Stomach smooth muscle (tissue), 2 donors: ENCODE measurements around the gene MOB3B.
"Not testable (repeated sequence)": the region's sequence is repeated elsewhere in the genome, so short reads cannot be mapped to it uniquely, and the experiment has no call there.

ENCODE experiments used
- H3K27ac ChIP-seq: one replicate; pipeline ENCODE4 v1.7.0; 2013; ENCODE audit warnings: mild to moderate bottlenecking, low read length, inconsistent platforms
- H3K27me3 ChIP-seq, 2 donors: one replicate each; pipeline ENCODE4 v1.7.0; 2013; ENCODE audit warnings: low read length in 2 of 2; ENCODE audit not compliant: insufficient read depth in 2 of 2, control insufficient read depth in 1 of 2
- H3K36me3 ChIP-seq, 2 donors: one replicate each; pipeline ENCODE4 v1.7.0; 2013; ENCODE audit warnings: low read length in 2 of 2; ENCODE audit not compliant: control insufficient read depth in 2 of 2, insufficient read depth in 2 of 2
- H3K4me1 ChIP-seq: one replicate; pipeline ENCODE4 v1.7.0; 2013; ENCODE audit warnings: low read length; ENCODE audit not compliant: control insufficient read depth, insufficient read depth
- H3K4me3 ChIP-seq, 2 donors: one replicate each; pipeline ENCODE4 v1.7.0; 2013; ENCODE audit warnings: low read length in 2 of 2
- H3K9ac ChIP-seq, 2 donors: one replicate each; pipeline ENCODE4 v1.7.0; 2013; ENCODE audit warnings: low read length in 2 of 2, mild to moderate bottlenecking in 1 of 2
- H3K9me3 ChIP-seq, 2 donors: one replicate each; pipeline ENCODE4 v1.7.0; 2013; ENCODE audit warnings: low read length in 2 of 2; ENCODE audit not compliant: control insufficient read depth in 2 of 2
- donor health status: healthy.
- donor health status: Pancreatic carcinoma.

MOB3B gene

DNA sequence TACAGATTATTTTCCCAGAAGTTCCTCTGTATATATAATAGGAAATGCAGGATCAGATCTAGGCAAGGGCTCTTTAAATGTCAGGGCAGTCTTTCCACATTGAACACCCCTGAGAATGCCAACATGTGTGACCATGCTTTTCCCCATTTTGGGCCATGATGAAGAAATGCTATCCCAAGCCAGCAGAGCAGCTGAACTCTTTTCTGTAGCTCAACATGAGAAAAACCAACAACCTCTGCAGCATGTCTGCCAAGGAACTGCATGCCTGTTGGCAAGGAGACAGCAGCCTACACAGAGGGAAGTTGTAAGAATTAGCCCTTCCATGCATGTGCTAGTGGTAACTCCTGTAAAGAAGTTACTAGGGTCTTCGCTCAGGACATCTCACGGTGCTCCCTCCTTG, 15.1 kb downstream of the MOB3B start:
- H3K9ac ChIP-seq, result no peak overlapping the region
- H3K4me1 ChIP-seq, result peaks cover 7% of the 10 kb centered on the region
- H3K36me3 ChIP-seq, result no peaks in the 10 kb centered on the region
- H3K9me3 ChIP-seq, result no peaks in the 10 kb centered on the region
- H3K4me3 ChIP-seq, result no peak overlapping the region
- H3K27me3 ChIP-seq, result no peaks in the 10 kb centered on the region
- no peak overlapping the region for H3K27ac ChIP-seq

DNA sequence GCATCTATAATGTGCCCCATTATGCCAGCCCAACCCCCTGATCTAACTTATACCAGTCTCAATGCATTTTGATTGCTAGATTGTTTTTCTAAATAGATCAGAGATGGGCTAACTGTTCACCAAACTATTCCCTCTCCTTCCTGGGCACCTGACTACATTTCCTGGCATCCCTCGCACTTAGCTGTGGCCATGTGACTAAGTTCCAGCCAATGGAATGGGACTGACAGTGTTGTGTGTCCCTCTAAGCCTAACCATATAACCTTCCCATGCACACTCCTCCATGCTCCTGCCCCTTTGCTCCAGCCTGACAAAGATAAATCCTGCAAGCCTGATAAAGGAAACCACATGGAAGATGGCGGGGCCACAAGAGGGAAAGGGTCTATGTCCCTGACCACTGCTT, 17.8 kb downstream of the MOB3B start:
- Histone ChIP-seq H3K27ac (no peak overlapping the region), H3K27me3 (no peaks in the 10 kb centered on the region), H3K9ac (no peak overlapping the region), H3K9me3 (no peaks in the 10 kb centered on the region), H3K36me3 (no peaks in the 10 kb centered on the region), H3K4me1 (peaks cover 7% of the 10 kb centered on the region), H3K4me3 (no peak overlapping the region)

DNA sequence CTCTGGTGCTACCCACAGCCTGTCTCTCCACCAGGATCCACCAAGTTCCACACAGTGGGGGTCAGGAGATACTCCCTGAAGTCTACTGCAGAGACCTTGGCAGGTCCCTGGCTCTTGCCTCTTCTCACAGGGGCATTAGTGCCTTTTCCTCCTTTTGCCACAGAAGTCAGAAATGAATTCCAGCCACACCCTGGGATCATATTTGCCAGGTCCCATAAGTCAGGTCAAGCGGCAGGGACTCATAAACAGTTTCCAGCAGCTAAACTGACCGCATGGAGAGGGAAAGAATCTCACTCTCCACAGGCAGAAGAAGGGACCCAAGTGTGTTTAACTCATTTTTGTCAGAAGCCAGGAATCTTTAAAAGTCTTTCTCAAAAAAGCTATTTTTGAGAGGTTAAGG, 18.8 kb downstream of the MOB3B start:
- H3K36me3 ChIP-seq, result no peaks in the 10 kb centered on the region
- no peaks in the 10 kb centered on the region for H3K9me3 ChIP-seq
- peaks cover 3% of the 10 kb centered on the region for H3K4me1 ChIP-seq
- no peak overlapping the region for H3K27ac ChIP-seq
- no peak overlapping the region for H3K4me3 ChIP-seq
- no peak overlapping the region for H3K9ac ChIP-seq
- no peaks in the 10 kb centered on the region for H3K27me3 ChIP-seq

DNA sequence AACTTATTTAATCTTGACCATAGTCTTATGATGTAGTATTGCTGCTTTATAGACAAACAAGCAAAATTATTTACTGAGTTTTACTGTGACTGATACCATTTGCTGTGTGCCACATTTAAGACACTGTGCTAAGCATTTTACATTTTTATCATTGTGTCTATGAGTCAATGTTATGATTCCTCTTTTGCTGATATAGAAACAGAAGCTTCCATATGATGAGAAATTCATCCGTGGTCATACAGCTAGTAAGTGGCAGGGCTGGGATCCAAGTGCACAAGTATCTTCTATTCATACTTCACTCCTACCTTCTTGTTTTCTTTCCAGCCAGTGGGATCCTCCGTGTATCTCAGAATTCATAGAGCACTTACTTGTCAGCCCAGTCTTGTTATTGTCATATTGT, 22.6 kb downstream of the MOB3B start:
- Histone ChIP-seq H3K9me3 (no peaks in the 10 kb centered on the region), H3K27ac (no peak overlapping the region), H3K4me1 (no peaks in the 10 kb centered on the region), H3K27me3 (no peaks in the 10 kb centered on the region), H3K4me3 (no peak overlapping the region), H3K36me3 (no peaks in the 10 kb centered on the region), H3K9ac (no peak overlapping the region)

DNA sequence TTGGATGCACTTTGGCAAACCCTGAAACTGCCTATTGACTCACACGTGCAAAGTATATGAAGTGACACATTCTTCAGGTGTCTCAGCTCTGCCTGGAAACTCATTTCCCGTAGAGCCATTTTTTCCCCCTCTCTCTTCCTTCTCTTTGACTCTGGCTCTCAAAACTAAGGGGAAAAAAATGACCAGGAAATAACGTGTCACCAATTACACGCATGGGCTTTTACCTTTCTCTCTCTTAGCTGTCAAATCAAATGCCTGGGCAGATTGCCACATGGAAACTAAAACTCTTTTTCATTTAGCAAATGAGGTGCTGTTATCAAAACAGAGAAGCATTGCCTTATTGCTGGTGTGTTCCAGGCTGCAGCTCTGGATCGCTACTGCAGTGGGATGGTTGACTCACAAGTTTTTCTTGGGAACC, 23.9 kb downstream of the MOB3B start:
- no peaks in the 10 kb centered on the region for H3K4me1 ChIP-seq
- H3K27ac ChIP-seq, result no peak overlapping the region
- H3K27me3 ChIP-seq, result no peaks in the 10 kb centered on the region
- H3K4me3 ChIP-seq, result no peak overlapping the region
- H3K36me3 ChIP-seq, result no peaks in the 10 kb centered on the region
- H3K9ac ChIP-seq, result no peak overlapping the region
- no peaks in the 10 kb centered on the region for H3K9me3 ChIP-seq

DNA sequence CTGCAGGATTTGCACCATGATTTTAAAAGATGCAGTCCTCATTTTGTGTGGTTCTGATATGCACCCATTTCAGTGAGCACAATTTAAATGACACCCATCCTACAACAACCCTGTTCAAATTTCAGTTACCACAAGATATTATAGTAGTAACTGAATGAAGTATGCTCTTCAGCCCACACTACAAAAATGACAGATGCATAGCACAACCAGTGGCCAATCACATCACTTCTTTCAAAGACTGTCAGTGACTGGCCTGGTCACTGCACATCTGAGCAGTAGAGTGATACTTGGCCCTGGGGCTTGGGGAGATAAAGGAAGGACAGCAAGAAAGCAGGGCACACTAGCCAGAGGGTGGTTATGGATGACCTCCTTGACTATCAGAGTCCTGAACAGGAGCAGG, 25.4 kb downstream of the MOB3B start:
- Histone ChIP-seq H3K27me3 (no peaks in the 10 kb centered on the region), H3K9ac (no peak overlapping the region), H3K27ac (no peak overlapping the region), H3K36me3 (no peaks in the 10 kb centered on the region), H3K4me3 (no peak overlapping the region), H3K9me3 (no peaks in the 10 kb centered on the region), H3K4me1 (no peaks in the 10 kb centered on the region)

DNA sequence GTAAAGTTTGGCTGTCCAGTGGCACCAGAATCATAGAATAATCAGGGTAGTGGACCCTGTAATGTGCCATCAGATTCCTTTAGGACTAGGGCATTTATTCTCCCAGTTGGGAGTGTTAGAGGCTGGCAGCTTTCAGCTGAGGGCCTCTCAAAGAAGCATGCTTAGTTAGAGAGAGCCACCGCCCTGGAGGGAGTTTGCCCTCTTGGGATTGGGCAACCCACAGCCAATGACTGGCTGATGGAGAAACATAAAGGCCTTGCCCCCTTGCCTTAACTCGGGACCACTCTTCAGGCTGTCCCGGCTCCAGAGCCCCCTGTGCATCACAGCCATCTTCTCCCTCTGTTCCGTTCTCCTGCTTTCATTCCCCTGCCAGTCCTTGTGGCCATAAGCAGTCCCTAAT, 26.0 kb downstream of the MOB3B start:
- Histone ChIP-seq H3K4me1 (no peaks in the 10 kb centered on the region), H3K27ac (no peak overlapping the region), H3K27me3 (no peaks in the 10 kb centered on the region), H3K36me3 (no peaks in the 10 kb centered on the region), H3K4me3 (no peak overlapping the region), H3K9ac (no peak overlapping the region), H3K9me3 (no peaks in the 10 kb centered on the region)

DNA sequence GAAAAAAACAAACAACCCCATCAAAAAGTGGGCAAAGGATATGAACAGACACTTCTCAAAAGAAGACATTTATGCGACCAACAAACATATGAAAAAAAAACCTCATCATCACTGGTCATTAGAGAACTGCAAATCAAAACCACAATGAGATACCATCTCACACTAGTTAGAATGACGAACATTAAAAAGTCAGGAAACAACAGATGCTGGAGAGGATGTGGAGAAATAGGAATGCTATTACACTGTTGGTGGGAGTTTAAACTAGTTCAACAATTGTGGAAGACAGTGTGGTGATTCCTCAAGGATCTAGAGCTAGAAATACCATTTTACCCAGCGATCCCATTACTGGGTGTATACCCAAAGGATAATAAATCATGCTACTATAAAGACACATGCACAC, 28.7 kb downstream of the MOB3B start:
- not testable (repeated sequence) for H3K9ac ChIP-seq, H3K9me3 ChIP-seq, H3K4me3 ChIP-seq, H3K36me3 ChIP-seq, H3K27me3 ChIP-seq, H3K4me1 ChIP-seq, H3K27ac ChIP-seq

DNA sequence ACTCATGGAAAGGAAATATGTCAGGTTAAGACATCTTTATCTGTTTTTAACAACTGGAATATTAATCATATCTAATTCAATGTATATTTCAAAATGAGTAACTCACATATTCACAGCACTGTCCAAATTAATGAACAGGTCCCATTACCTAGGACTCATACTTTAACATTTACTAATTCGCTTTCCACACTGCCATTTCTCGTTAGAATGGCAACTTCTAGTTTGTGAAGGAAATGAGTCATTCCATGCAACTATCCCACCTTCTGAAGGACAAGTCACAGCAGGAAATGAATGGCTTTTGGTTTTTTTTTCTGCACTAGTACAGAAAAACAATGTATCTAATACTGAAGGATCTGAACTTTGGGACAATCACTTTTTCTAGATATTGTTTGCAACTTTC, 30.2 kb downstream of the MOB3B start:
- H3K9ac ChIP-seq, result no peak overlapping the region
- no peaks in the 10 kb centered on the region for H3K9me3 ChIP-seq
- no peaks in the 10 kb centered on the region for H3K4me1 ChIP-seq
- H3K27me3 ChIP-seq, result no peaks in the 10 kb centered on the region
- H3K27ac ChIP-seq, result no peak overlapping the region
- no peaks in the 10 kb centered on the region for H3K36me3 ChIP-seq
- no peak overlapping the region for H3K4me3 ChIP-seq

DNA sequence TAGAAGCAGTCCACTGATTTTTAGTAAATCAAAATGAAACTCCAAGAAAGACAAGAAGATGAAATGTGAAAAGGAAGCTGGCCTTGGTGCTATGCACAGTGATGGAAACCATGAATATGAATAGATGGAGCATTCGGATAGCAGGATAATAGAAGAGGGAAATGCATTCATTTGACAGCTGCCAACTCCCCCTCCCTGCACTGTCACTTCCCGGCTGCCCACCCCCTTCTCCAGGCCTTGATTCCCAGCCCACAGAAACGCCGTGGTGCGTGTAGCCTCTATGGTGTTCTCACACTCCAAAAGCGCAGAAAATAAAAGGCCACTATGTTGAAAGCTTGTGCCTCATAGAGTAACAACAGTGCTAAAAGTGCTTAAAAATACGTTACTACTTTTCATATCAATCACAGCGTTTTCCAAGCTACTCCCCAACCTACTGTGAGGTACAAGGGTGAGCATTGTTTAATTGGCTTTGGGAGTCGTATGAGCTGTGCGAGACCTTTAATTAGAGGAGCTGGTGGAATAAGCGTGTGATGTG, 31.7 kb downstream of the MOB3B start:
- Histone ChIP-seq H3K27me3 (no peaks in the 10 kb centered on the region), H3K27ac (no peak overlapping the region), H3K4me3 (no peak overlapping the region), H3K36me3 (no peaks in the 10 kb centered on the region), H3K9me3 (no peaks in the 10 kb centered on the region), H3K4me1 (no peaks in the 10 kb centered on the region), H3K9ac (no peak overlapping the region)

DNA sequence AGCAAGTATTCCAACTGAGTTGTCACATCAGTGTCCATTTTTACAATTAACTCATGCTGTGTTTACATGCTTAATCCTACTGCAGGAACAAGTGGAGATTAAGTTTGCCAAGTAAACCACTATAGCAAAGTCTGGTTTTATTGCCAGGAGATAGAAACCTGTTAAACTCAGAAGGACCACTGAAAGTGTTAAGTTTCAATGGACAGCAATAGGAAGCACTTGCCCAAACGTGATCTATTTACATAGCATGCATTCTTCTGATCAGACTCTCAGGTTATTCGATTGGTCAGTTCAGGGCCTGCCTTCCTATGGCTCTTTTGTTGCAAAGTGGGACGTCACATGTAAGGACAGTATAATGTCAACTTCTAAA, 33.5 kb downstream of the MOB3B start:
- H3K36me3 ChIP-seq, result no peaks in the 10 kb centered on the region
- no peak overlapping the region for H3K4me3 ChIP-seq
- no peaks in the 10 kb centered on the region for H3K9me3 ChIP-seq
- H3K27me3 ChIP-seq, result no peaks in the 10 kb centered on the region
- H3K4me1 ChIP-seq, result no peaks in the 10 kb centered on the region
- no peak overlapping the region for H3K9ac ChIP-seq
- H3K27ac ChIP-seq, result no peak overlapping the region
